Non-pigmented ciliary epithelial cell (primary cell): ENCODE results near the gene CRTAC1.

Source experiments
- DNase-seq: peaks from one replicate; pipeline ENCODE4 v3.0.0-alpha.2; 2010; ENCODE audit warnings: low read depth

The CRTAC1 gene

GRCh38 chr10:97896756-97897358, 133.6 kb downstream of the CRTAC1 start:
- no peak for DNase-seq

DNA sequence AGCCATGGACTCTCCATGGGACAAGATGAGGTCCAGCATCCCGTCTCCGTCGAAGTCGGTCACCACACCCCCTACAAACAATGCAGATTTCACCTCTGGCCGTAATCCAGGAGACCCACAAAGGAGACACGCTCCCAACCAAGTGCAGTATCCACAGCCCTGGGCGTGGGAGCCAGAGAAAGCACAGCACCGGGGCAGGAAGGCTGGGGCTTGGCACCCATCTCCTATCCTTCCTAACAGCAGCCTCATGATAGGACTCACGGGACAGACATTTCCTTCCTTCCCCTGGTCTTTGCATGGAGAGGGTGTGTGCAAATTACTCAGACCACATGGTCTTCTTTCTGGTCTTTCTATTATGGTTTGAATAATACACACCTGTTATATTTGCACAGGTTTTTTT, 134.5 kb downstream of the CRTAC1 start:
- DNase-seq, result no peak

- DNase-seq, result no peak
Observed at GRCh38 chr10:97895084-97895483, 135.3 kb downstream of the CRTAC1 start.

- DNase-seq, result no peak
Observed at GRCh38 chr10:97894092-97894491, 136.3 kb downstream of the CRTAC1 start.

DNA sequence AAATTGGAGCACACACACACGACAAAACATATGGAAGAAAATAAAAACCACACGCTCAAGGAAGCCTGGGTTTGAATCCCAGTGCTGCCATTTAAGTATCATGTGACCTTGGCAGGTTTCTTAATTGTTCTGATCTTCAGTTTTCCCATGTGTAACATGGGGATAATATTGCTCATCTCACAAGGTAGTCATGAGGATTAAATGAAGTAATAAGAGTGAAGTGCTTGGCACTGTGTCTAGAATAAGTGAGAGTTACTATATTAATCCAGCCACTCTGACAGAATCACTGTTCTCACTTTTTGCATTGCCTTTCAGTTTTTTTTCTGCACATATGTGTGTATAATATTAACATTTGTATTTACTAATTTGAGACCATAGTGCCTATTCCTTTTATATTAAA, 137.5 kb downstream of the CRTAC1 start:
- no peak for DNase-seq

- no peak for DNase-seq
Observed at GRCh38 chr10:97892506-97892905, 137.9 kb downstream of the CRTAC1 start.

- no peak for DNase-seq
Observed at GRCh38 chr10:97891497-97892167, 138.8 kb downstream of the CRTAC1 start.

GRCh38 chr10:97889461-97890265, 140.8 kb downstream of the CRTAC1 start:
- DNase-seq, result no peak

GRCh38 chr10:97888641-97889262, 141.7 kb downstream of the CRTAC1 start:
- DNase-seq, result no peak

- no peak for DNase-seq
Observed at GRCh38 chr10:97888134-97888533, 142.3 kb downstream of the CRTAC1 start.

DNA sequence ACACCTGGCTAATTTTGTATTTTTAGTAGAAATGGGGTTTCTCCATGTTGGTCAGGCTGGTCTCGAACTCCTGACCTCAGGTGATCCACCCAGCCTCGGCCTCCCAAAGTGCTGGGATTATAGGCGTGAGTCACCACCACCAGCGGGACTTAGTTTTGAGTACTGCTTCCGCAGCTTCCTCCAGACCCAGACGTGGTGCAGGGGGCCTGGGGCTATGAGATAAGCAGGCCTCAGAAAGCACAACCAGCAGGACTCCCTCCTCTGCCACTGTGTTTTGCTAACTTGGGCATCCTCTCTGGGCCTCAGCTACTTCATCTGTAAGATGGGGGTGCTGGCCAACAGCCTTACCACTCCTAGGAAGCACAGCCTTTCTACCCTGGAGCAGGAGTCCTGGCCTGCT, 143.0 kb downstream of the CRTAC1 start:
- DNase-seq, result no peak

DNA sequence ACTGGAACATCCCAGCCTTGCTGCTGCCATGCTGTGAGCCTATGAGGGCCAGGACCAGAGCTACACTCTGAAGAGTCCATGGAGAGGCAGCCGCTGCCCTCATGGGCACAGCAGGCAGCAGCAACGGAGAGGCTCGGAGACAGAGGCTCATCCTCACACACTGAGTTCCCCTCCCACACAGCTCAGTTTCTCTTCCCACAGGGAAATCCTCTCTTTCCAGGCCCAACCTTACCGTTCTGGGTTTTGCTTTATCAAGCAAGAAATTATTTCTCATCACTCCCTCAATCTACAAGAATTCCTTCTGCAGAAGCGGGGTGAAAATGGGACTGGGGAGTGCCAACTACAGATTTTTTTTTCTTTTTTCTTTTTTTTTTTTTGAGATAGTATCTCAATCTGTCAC, 144.1 kb downstream of the CRTAC1 start:
- DNase-seq, result no peak

GRCh38 chr10:97883092-97883485, 147.3 kb downstream of the CRTAC1 start:
- no peak for DNase-seq

- no peak for DNase-seq
Observed at GRCh38 chr10:97882142-97883091, 148.0 kb downstream of the CRTAC1 start.

GRCh38 chr10:97880109-97880508, 150.3 kb downstream of the CRTAC1 start:
- no peak for DNase-seq

DNA sequence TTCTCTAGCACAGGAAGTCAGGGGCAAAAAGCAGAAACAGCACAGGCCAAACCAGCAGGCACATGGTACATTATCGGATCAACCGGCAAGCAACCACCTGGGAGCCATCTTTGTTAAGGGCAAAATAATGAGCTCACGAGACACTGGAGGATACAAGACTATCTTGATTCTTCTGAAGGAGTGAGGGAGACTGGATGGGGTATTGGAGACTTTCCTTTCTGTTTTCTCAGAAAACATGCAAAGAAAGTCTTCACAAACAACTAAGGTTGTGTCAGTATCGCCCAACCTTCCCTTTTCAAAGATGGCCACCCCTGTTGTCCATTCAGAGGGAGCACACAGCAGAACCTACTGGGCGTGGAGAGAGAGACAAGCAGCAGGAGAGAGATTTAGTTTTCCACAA, 151.2 kb downstream of the CRTAC1 start:
- DNase-seq, result no peak

GRCh38 chr10:97876402-97876801, 154.0 kb downstream of the CRTAC1 start:
- DNase-seq, result no peak

- DNase-seq, result no peak
Observed at GRCh38 chr10:97875391-97875790, 155.0 kb downstream of the CRTAC1 start.

DNA sequence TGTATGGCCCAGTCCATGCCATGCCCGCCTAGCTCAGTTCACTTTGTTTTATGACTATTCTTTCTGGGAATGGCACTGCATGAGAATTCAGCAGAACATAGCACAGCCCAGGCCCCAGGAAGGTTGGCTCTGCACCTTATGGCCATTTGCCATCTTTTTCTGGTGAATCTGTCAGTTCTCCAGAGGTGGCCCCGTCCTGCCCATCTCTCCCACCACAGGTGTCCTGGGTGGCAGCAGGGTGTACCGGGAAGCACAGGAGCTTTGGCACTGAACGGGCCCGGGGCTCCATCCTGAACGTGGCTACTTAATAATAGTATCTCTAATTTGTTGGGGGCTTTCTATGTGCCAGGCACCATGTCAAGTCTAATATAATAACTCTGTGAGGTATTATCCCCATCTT, 156.1 kb downstream of the CRTAC1 start:
- no peak for DNase-seq

DNA sequence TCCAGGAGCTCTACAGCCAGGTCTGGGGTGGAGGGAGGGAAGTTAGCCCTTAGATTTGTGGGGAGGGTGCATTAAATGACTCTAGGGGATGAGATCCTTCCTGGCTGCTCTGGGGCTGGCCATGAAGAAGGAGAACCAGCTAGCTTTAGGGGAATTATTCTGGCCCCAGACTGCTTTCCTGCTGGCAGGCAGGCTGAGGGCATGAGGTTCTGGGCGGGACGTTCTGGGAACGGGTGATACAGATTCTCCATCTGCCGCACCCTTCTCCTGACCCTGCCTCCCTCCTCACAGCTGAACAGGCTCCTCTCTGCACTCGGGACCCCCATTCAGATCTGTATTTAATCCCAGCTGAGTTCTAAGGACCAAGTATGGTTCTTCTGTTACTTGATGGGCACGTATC, 156.9 kb downstream of the CRTAC1 start:
- no peak for DNase-seq

DNA sequence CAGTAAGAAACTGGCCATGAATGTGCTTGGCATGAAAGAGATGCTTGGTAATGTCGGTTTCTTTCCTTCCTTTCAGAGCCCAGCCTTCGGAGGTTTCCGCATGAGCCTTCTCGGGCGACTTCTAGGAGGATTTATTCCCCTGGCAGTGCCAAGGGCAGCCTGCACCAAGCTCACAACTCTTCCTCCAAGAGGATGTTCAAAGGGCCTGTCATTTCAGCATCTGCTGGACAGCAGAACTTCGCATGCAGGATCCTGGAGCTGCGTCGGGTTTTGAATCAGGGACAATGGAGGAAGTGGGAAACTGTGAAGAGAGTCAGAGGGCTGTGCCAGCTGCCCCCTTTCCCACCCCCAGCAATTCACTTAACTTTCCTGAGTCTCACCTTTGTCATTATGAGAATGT, 159.4 kb downstream of the CRTAC1 start:
- no peak for DNase-seq
